Left ventricle myocardium inferior (tissue), 1 donor: Measurements from ENCODE around the gene PDIA4. TPM values are rescaled to one million over a fixed set of nuclear protein-coding genes. Genes with fewer than 3 reads are reported as not detected.

Experiments used
- DNase-seq: peaks from one replicate; pipeline ENCODE4 v3.0.0-alpha.2; 2020
- H3K27ac ChIP-seq: fragments of 200-600 bp; replicated peaks from 2 replicates; pipeline ENCODE4 v1.8.0; 2021
- H3K27me3 ChIP-seq: fragments of 200-600 bp; 2 replicates; pipeline ENCODE4 v1.8.0; 2021; ENCODE audit warnings: low read depth
- H3K36me3 ChIP-seq: fragments of 200-600 bp; 2 replicates; pipeline ENCODE4 v1.8.0; 2021
- H3K4me1 ChIP-seq: fragments of 200-600 bp; 2 replicates; pipeline ENCODE4 v1.8.0; 2021
- H3K4me3 ChIP-seq: fragments of 200-600 bp; 2 replicates; pipeline ENCODE4 v1.8.0; 2021; ENCODE audit warnings: mild to moderate bottlenecking, moderate library complexity
- H3K9me3 ChIP-seq: fragments of 200-600 bp; replicated peaks from 2 replicates; pipeline ENCODE4 v1.8.0; 2021
- CTCF ChIP-seq: fragments of 200-600 bp; IDR thresholded peaks from 2 replicates; pipeline ENCODE4 v1.8.0; 2021; ENCODE audit warnings: antibody characterized with exemption, mild to moderate bottlenecking, borderline replicate concordance
- intact Hi-C: fragments of 100-400 bp; cut with micrococcal nuclease; formaldehyde crosslinking; loops from one replicate; pipeline ENCODE4 v1.11.0; 2022
- total RNA-seq: library from RNA; stranded (reverse); fragmentation: NEBNext Ultra II Directional; extraction: Animal tissue kit (Norgen Biotek cat#: 25700); gene quantifications from one replicate; pipeline ENCODE4 v1.2.1, GENCODE V29; 2021
- donor health status: DM: no; HTN: yes; CAD: no; lungs with severe emphysema.

Gene PDIA4
- total RNA-seq, 1 donor from 2014 or later = 32.3 TPM

DNA sequence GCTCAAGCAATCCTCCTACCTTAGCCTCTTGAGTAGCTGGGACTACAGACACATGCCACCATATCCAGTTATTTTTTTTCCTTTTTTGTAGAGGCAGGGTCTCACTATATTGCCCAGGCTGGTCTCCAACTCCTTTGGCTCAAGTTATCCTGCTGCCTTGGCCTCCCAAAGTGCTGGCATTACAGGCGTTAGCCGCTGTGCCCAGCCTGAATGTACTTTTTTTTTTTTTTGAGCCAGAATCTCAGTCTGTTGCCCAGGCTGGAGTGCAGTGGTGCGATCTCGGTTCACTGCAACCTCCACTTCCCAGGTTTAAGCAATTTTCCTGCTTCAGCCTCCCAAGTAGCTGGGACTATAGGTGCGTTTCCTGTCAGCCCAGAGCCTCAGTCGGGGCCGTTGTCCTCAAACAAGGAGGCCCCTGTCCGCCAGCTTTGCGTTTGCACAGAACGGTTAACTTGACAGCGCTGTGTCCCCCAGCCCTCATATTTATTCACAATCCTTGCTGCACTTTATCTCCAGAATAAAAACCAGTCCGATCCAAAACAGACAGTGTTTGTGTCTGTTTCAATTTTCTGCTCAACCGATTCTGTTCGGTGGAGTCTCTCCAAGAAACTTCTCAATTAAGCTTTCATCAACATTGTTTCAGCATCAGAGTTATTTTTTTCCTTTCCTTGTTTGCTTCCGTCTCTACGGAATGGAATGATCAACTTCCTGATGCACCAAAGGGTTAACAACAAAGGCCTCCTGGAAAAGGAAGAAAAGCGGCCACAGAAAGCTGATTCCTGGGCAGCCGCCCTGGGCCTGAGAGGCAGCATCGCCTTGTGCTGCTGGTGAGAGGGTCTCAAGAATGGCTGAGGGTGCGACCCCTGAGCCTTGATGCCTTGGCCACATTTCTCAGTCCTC is 64.5 kb downstream of the PDIA4 start:
- peak overlapping the region; percentile 84 for H3K27ac ChIP-seq
- H3K9me3 ChIP-seq = no peaks in the 10 kb centered on the region
- peak overlapping the region; percentile 75 for H3K4me3 ChIP-seq
- H3K4me1 ChIP-seq = peaks cover 32% of the 10 kb centered on the region
- no peak for DNase-seq
- H3K36me3 ChIP-seq = no peaks in the 10 kb centered on the region
- TF ChIP-seq CTCF = no peak
- intact Hi-C loops = loop anchor here (5.0 to 10.0 kb wide), 2 partner anchors 389 to 462 kb away; no protein-coding TSS in a partner anchor
- peaks cover 2% of the 10 kb centered on the region for H3K27me3 ChIP-seq

- no peaks in the 10 kb centered on the region for H3K36me3 ChIP-seq
- DNase-seq = peak; percentile 62
- peaks cover 9% of the 10 kb centered on the region for H3K27me3 ChIP-seq
- intact Hi-C loops = loop anchor here (5.0 to 10.0 kb wide), 2 partner anchors 388 to 461 kb away; no protein-coding TSS in a partner anchor
- TF ChIP-seq CTCF = peak; percentile 80
- H3K9me3 ChIP-seq = no peaks in the 10 kb centered on the region
- peak overlapping the region; percentile 75 for H3K4me3 ChIP-seq
- peak overlapping the region; percentile 84 for H3K27ac ChIP-seq
- H3K4me1 ChIP-seq = peaks cover 32% of the 10 kb centered on the region
Measured at GRCh38 chr7:148962823-148963582, 65.3 kb downstream of the PDIA4 start.

DNA sequence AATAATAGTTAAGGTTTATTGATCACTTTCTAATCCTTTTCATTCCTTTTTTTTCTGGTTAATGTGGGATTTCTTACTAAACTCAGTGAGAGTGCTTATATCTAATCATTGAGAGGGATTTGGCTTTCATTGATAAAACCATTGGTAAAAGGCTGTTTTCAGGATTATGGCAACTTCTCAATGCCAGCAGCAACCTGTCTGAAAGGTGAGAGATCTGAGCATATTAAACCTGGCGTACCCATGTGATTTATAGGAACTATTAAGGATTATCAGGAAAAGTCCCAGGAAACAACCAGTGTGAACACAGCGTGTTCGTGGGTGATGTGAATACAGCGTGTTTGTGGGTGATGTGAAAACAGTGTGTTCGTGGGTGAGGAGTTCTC is 65.9 kb downstream of the PDIA4 start:
- Histone ChIP-seq H3K4me3 (peak overlapping the region; percentile 75), H3K27ac (peak overlapping the region; percentile 84), H3K27me3 (peaks cover 9% of the 10 kb centered on the region), H3K9me3 (no peaks in the 10 kb centered on the region), H3K4me1 (peaks cover 32% of the 10 kb centered on the region), H3K36me3 (no peaks in the 10 kb centered on the region)
- TF ChIP-seq CTCF = no peak
- DNase-seq = no peak
- intact Hi-C loops = loop anchor here (5.0 to 10.0 kb wide), 2 partner anchors 388 to 460 kb away; no protein-coding TSS in a partner anchor

GRCh38 chr7:148959726-148960125 is 68.6 kb downstream of the PDIA4 start:
- intact Hi-C loops = loop anchor here (5.0 to 10.0 kb wide), 3 partner anchors 75 to 457 kb away; partner anchors contain the start of gene EZH2
- Histone ChIP-seq H3K9me3 (no peaks in the 10 kb centered on the region), H3K4me1 (peaks cover 20% of the 10 kb centered on the region), H3K4me3 (no peak overlapping the region), H3K36me3 (no peaks in the 10 kb centered on the region), H3K27ac (no peak overlapping the region), H3K27me3 (peaks cover 9% of the 10 kb centered on the region)
- no peak for TF ChIP-seq CTCF
- DNase-seq = no peak

DNA sequence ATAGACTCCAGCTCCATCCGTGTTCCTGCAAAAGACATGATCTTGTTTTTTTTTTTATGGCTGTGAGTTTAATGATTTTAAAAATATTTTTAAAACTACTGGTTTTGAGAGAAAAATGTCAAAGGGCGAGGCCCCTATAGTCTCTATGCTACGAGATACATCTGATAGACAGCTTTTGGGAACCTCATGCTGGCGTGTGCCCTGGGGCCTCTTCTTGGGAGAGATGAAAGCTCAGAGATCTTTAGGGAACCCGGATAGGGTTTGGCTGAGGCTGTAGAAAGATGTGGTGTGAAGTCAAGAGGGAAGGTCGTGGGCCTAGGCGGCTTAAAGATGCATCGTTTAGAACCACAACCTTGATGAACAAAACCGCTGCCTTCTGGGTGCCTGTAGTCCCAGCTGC is 70.2 kb downstream of the PDIA4 start:
- H3K4me1 ChIP-seq = peaks cover 5% of the 10 kb centered on the region
- no peak overlapping the region for H3K27ac ChIP-seq
- no peak overlapping the region for H3K4me3 ChIP-seq
- DNase-seq = no peak
- no peaks in the 10 kb centered on the region for H3K36me3 ChIP-seq
- no peak for TF ChIP-seq CTCF
- intact Hi-C loops = loop anchor here (10.0 kb wide), 1 partner anchor 73 kb away; the partner anchor contains the start of gene EZH2
- H3K9me3 ChIP-seq = no peaks in the 10 kb centered on the region
- H3K27me3 ChIP-seq = peaks cover 9% of the 10 kb centered on the region
